IPS-20b (cell line): ENCODE results near the gene GNA12.

Experiments used
- H3K27ac ChIP-seq: one replicate; pipeline ENCODE4 v1.5.1; 2013; ENCODE audit warnings: low read length
- H3K27me3 ChIP-seq: 2 replicates; pipeline ENCODE4 v1.6.1; 2013; ENCODE audit warnings: mild to moderate bottlenecking, low read length, inconsistent platforms; ENCODE audit not compliant: insufficient read depth
- H3K36me3 ChIP-seq: 2 replicates; pipeline ENCODE4 v1.6.1; 2013; ENCODE audit warnings: low read depth, mild to moderate bottlenecking, inconsistent platforms, low read length, moderate library complexity; ENCODE audit not compliant: insufficient read depth
- H3K4me1 ChIP-seq: 2 replicates; pipeline ENCODE4 v1.6.1; 2013; ENCODE audit warnings: mild to moderate bottlenecking, control low read depth, inconsistent platforms, low read length, moderate library complexity; ENCODE audit not compliant: insufficient read depth
- H3K4me3 ChIP-seq: 2 replicates; pipeline ENCODE4 v1.5.1; 2013; ENCODE audit warnings: mild to moderate bottlenecking, low read length, inconsistent platforms
- H3K9ac ChIP-seq: 2 replicates; pipeline ENCODE4 v1.6.1; 2013; ENCODE audit warnings: low read depth, mild to moderate bottlenecking, inconsistent platforms, low read length, moderate library complexity
- H3K9me3 ChIP-seq: 2 replicates; pipeline ENCODE4 v1.6.1; 2013; ENCODE audit warnings: mild to moderate bottlenecking, low read depth, low read length, inconsistent platforms; ENCODE audit not compliant: insufficient read depth

GNA12 gene

GRCh38 chr7:2796358-2797352 lies 47.5 kb downstream of the GNA12 start:
- Histone ChIP-seq H3K27me3 (no peaks in the 10 kb centered on the region), H3K9ac (no peak overlapping the region), H3K9me3 (no peaks in the 10 kb centered on the region), H3K27ac (no peak overlapping the region), H3K4me1 (peaks cover 12% of the 10 kb centered on the region; the same call in 1 of the 2 replicates), H3K4me3 (no peak overlapping the region), H3K36me3 (peaks cover 36% of the 10 kb centered on the region)

GRCh38 chr7:2795906-2796305 lies 48.2 kb downstream of the GNA12 start:
- Histone ChIP-seq H3K9me3 (no peaks in the 10 kb centered on the region), H3K9ac (no peak overlapping the region), H3K27me3 (no peaks in the 10 kb centered on the region), H3K4me1 (peaks cover 5% of the 10 kb centered on the region; the same call in 1 of the 2 replicates), H3K36me3 (peaks cover 43% of the 10 kb centered on the region), H3K27ac (no peak overlapping the region), H3K4me3 (no peak overlapping the region)

DNA sequence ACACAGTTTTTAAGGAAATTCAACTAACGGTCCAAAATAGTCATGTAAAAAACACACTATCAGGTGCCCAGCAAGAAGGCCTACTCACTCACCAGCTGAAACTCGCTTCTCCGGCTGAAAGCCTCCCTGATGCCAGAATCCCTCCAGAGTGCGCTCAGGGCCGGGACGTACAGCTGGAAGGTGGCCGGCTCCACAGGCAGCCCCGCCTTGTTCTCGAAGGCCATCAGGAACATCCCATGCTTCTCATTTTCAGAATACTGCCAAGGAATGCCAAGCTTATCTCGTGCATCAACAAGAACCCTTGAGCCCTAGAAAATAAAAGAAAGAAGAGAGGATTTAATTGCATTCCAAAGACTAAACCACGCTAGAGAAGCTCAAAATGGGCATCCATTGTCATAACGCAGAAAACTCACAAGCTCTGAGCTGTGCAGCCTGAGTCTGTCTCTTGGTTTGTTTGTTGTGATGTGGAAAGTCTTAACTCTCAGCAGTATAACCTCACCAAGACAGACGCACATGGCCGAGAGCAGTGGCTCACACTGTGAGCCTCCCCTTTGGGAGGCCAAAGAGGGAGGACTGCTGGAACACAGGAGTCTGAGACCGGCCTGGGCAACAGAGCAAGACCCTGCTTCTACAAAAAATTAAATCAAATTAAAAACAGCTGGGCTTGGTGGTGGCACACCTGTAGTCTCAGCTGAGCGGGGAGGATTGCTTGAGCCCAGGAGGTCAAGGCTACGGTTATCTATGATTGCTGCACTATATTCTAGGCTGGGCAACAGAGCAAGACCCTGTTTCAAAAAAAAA lies 49.1 kb downstream of the GNA12 start:
- Histone ChIP-seq H3K9me3 (no peaks in the 10 kb centered on the region), H3K4me3 (no peak overlapping the region), H3K9ac (no peak overlapping the region), H3K27ac (no peak overlapping the region), H3K4me1 (no peaks in the 10 kb centered on the region), H3K27me3 (no peaks in the 10 kb centered on the region), H3K36me3 (peaks cover 52% of the 10 kb centered on the region)

- Histone ChIP-seq H3K9me3 (no peaks in the 10 kb centered on the region), H3K9ac (no peak overlapping the region), H3K27me3 (no peaks in the 10 kb centered on the region), H3K36me3 (peaks cover 65% of the 10 kb centered on the region), H3K4me3 (no peak overlapping the region), H3K27ac (no peak overlapping the region), H3K4me1 (no peaks in the 10 kb centered on the region)
These were observed 51.1 kb downstream of the GNA12 start for GRCh38 chr7:2792856-2793487.

DNA sequence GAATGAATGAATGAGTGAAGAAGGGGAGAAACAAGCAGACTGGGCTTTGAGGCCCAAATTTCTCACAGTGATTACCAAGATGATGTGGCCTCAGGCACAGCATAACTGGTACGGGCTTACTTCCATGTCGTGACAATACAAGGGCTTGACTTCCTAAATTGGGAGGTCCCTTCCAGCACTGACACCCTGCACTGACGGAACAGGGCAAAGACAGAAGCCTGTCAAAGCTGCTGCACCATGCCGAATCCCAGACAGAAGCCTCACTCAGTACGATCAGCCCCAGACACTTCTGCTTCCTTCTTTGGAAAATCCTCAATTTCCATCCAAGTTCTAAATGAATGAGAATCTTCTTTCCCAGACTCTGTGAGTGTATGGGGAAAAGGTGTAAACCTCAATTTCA lies 51.9 kb downstream of the GNA12 start:
- H3K36me3 ChIP-seq, result peaks cover 71% of the 10 kb centered on the region
- H3K9ac ChIP-seq, result no peak overlapping the region
- no peak overlapping the region for H3K27ac ChIP-seq
- no peak overlapping the region for H3K4me3 ChIP-seq
- no peaks in the 10 kb centered on the region for H3K4me1 ChIP-seq
- no peaks in the 10 kb centered on the region for H3K27me3 ChIP-seq
- no peaks in the 10 kb centered on the region for H3K9me3 ChIP-seq

DNA sequence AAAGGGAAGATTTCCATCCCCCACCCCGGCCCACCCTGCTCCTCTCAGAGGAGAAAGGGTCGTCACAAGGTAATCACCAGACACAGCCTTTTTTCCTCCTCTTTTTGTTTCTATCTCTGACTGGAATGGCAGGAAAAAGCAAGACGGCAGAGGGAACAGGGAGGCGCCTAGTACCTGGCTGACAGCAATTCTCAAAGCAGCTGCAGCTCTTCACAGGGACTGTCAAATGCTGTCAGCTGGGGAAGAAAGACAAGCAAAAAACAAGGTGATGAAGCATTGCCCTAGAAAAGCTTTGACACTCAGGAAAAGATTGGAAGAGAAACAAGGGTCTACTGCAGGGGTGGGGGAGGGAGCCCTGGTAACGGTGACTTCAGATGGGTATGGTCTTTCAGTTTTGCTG lies 52.7 kb downstream of the GNA12 start:
- Histone ChIP-seq H3K9ac (no peak overlapping the region), H3K4me1 (no peaks in the 10 kb centered on the region), H3K27me3 (no peaks in the 10 kb centered on the region), H3K9me3 (no peaks in the 10 kb centered on the region), H3K27ac (no peak overlapping the region), H3K4me3 (no peak overlapping the region), H3K36me3 (peaks cover 75% of the 10 kb centered on the region)

GRCh38 chr7:2787251-2787951 lies 56.7 kb downstream of the GNA12 start:
- Histone ChIP-seq H3K9me3 (no peaks in the 10 kb centered on the region), H3K27ac (no peak overlapping the region)

DNA sequence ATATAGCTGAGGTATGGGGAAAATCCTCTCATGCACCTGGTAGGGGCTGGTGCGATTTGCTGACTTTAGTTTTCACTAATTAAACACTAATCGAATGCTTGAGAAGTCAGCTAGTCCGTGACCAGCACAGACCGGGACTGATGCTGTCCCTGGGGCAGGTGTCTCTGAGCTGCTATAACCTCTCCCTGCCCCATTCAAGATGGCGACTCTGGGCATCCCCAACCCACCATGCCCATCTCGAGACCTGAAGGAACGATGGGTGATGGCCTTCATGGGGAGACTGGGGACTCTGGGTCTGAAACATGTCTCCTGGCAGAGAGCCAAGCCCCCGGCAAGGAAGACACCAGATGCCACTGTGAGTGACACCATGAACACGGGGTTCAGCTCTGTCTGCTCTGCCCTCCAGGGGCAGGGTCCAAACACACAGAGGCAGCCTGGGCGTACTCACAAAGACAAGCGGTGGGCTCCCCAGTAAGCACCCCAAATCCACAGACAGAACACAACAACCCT lies 57.4 kb downstream of the GNA12 start:
- H3K4me1 ChIP-seq, result peaks cover 12% of the 10 kb centered on the region
- no peak overlapping the region; the same call in 1 of the 2 replicates for H3K9ac ChIP-seq
- H3K27ac ChIP-seq, result no peak overlapping the region
- H3K36me3 ChIP-seq, result peaks cover 57% of the 10 kb centered on the region
- no peak overlapping the region for H3K4me3 ChIP-seq
- no peaks in the 10 kb centered on the region for H3K27me3 ChIP-seq
- H3K9me3 ChIP-seq, result no peaks in the 10 kb centered on the region

More at GRCh38 chr7:2787251-2787951, 56.7 kb downstream of the GNA12 start:
- Histone ChIP-seq H3K36me3 (peaks cover 64% of the 10 kb centered on the region), H3K4me3 (no peak overlapping the region), H3K4me1 (peaks cover 12% of the 10 kb centered on the region), H3K27me3 (no peaks in the 10 kb centered on the region), H3K9ac (no peak overlapping the region)

- Histone ChIP-seq H3K9me3 (no peaks in the 10 kb centered on the region), H3K4me3 (no peak overlapping the region), H3K36me3 (peaks cover 51% of the 10 kb centered on the region), H3K27ac (no peak overlapping the region), H3K4me1 (peaks cover 12% of the 10 kb centered on the region), H3K9ac (no peak overlapping the region), H3K27me3 (no peaks in the 10 kb centered on the region)
These were observed 59.0 kb downstream of the GNA12 start for GRCh38 chr7:2785071-2785500.

DNA sequence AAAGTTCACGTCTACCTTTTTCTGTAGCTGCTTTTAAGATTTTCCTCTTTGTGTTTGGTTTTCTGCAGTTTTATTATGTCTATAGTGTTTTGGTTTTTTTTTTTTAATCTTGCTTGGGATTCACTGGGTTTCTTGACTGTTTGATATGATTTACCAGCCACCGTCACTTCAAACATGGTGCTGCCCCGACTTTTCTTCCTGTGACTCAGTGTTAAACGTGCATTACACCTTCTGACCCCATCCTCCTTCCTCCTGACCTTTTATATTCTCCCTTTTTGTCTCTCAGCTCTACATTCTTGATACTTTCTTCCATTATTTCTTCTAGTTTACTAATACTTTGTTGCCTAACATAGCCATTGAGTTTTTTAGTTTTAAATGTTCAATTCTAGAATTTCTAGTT lies 61.5 kb downstream of the GNA12 start:
- Histone ChIP-seq H3K4me1 (peaks cover 24% of the 10 kb centered on the region), H3K27me3 (no peaks in the 10 kb centered on the region), H3K27ac (no peak overlapping the region), H3K36me3 (peaks cover 40% of the 10 kb centered on the region), H3K4me3 (no peak overlapping the region), H3K9ac (no peak overlapping the region), H3K9me3 (no peaks in the 10 kb centered on the region)

DNA sequence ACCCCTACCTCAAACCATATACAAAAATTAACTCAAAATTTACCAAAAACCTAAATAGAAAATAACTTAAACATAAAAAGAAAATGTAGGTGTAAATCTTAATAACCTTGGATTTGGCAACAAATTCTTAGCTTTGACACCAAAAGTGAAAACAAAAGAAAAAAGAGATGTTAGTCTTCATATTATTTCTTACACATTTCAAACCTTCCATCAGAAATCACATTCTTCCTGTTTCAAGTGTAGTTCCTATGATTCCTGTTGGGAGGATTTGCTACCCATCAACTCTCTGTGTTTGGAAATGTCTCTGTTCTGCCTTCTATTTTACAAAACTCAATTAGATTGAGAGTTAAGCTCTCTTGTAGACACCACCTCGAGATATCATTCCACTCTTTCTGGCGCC lies 62.0 kb downstream of the GNA12 start:
- peaks cover 38% of the 10 kb centered on the region for H3K36me3 ChIP-seq
- no peaks in the 10 kb centered on the region for H3K27me3 ChIP-seq
- no peak overlapping the region for H3K4me3 ChIP-seq
- no peaks in the 10 kb centered on the region for H3K9me3 ChIP-seq
- H3K4me1 ChIP-seq, result peaks cover 24% of the 10 kb centered on the region
- no peak overlapping the region for H3K9ac ChIP-seq
- H3K27ac ChIP-seq, result no peak overlapping the region
